ENCODE results near the gene MSANTD1. TPM values are rescaled to one million over a fixed set of nuclear protein-coding genes. Genes with fewer than 3 reads are reported as not detected.

Gene MSANTD1
- total RNA-seq, 2 experiments from 2014 or later = 0.83 to 1.0 TPM

DNA sequence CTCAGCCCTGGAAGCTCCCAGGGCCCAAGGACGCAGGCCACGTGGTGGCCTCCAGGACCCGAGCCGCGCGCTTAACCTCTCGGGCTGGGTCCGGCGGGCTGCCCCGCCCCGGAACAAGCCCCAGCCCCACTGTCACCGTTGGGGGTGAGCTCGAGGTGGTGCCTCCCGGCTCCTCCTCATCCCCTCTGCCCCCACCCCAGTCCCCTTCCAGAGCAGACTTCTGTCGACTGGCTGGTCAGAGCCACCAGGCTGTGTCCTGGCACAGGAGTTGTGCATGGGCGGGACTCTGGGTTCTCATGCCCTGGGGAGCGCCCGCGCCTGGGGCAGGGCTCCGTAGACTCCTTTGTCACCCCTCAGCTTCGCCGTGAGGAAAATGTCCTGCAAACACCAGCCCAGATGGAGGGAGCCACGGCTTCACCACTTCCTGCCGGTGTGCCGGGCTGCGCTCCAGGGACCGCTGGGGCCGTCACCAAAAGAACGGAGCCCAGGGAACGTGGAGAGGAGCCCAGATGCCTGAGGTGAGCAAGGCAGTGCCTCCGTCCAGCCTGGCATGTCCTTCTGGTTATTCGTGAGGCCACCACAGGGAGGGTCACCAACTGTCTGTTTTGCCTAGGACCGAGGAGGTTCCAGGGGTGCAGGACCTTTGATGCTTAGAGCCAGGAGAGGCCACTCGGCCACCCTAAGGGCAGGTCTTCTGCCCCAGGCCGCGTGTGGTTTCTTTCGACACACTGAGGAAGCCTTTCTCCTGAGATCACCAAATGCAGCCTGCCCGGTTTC is 36.8 kb downstream of the MSANTD1 start:
- ChIA-PET CTCF (no interaction called here), POLR2A (no interaction called here)
- H3K9me3 Mint-ChIP-seq (ENCODE audit: insufficient read depth) = no peaks in the 10 kb centered on the region
- DNase-seq (peak; percentile 20), ATAC-seq (peak; percentile 30)
- peaks cover 23% of the 10 kb centered on the region for H3K27me3 Mint-ChIP-seq (ENCODE audit: low read depth)
- H3K4me3 Mint-ChIP-seq = no peak overlapping the region
- H3K4me1 Mint-ChIP-seq (ENCODE audit: low read depth) = peaks cover 4% of the 10 kb centered on the region
- H3K36me3 Mint-ChIP-seq (ENCODE audit: low read depth) = no peaks in the 10 kb centered on the region
- H3K27ac Mint-ChIP-seq = no peak overlapping the region

DNA sequence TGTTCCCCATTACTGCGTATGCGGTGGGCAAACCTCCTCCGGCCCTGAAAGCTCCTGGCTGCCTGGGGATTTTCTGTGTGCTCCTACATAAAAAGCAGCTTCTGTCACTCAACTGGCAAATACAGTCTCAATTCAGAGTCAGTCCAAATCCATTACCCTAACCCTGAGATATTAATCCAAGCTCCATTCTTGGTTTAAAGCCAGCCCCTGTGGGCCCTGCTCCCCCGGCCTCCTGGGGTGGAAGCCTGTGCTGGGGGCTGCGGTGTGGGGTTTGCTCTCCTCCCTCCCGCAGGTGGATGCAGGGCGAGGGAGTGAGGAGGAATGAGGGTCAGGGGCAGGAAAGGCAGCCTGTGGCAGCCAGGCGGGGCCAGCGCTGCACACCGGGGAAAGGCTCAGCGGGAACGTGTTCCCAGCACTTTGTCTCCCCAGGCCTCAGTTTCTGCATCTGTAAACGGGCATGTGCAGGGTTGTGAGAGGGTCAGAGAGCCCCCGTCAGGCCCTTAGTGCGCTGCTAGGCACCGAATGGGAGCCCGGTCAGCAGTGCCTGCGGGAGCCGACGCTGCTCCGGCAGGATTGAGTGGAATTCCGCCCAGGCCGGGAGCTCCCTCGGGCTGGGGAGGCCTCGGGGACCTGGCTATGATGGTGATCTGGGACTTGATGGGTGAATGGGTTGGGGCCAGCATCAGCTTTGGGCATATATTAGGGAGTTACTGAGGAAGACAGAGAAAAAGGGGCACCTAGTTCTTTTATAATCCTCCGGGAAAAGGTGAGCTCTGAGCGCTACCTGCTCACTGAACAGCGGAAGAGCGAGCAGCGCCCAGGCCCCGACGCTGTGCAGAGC is 37.6 kb downstream of the MSANTD1 start:
- H3K4me3 Mint-ChIP-seq = no peak overlapping the region
- POLR2A ChIA-PET = no interaction called here
- DNase-seq = peak; percentile 12
- H3K27ac Mint-ChIP-seq = no peak overlapping the region
- H3K4me1 Mint-ChIP-seq (ENCODE audit: low read depth) = peaks cover 5% of the 10 kb centered on the region
- ATAC-seq = no peak
- CTCF ChIA-PET = no interaction called here
- no peaks in the 10 kb centered on the region for H3K9me3 Mint-ChIP-seq (ENCODE audit: insufficient read depth)
- peaks cover 27% of the 10 kb centered on the region for H3K27me3 Mint-ChIP-seq (ENCODE audit: low read depth)
- H3K36me3 Mint-ChIP-seq (ENCODE audit: low read depth) = no peaks in the 10 kb centered on the region

DNA sequence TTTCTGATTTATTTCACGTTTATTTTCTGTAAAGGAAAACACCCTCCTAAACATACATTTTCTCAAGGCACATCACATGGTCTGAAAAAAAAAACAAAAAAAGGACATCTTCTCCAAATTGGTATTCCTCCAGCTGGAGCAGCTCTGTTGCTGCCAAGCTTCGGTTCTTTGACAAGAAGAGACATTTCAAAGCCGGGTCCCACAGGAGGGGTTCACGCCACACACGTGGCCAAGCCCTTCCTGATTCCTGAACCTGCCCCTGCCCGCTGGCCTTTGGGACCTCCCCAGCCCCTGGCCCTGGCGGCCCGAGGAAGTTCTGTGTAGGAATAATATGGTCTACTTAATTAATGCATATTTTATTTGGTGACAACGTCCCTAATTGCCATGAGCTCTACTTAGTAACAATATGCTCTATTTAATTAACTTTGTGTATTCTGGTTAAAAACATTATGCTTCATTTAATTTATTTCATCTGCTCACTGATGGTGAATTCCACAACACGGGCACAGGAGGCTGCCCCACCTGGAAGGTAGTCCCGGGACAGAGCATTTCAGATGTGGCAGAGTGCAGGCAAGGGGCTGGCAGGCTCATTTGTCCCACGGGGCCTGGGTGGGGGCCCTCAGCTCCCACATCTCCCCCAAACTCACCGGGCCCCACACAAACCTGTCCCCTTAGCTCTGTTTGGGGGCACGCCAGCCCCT is 38.5 kb downstream of the MSANTD1 start:
- no peaks in the 10 kb centered on the region for H3K9me3 Mint-ChIP-seq (ENCODE audit: insufficient read depth)
- no peak overlapping the region for H3K4me3 Mint-ChIP-seq
- ATAC-seq (no peak), DNase-seq (no peak)
- peaks cover 27% of the 10 kb centered on the region for H3K27me3 Mint-ChIP-seq (ENCODE audit: low read depth)
- ChIA-PET CTCF (no interaction called here), POLR2A (no interaction called here)
- H3K4me1 Mint-ChIP-seq (ENCODE audit: low read depth) = peaks cover 10% of the 10 kb centered on the region
- H3K36me3 Mint-ChIP-seq (ENCODE audit: low read depth) = no peaks in the 10 kb centered on the region
- H3K27ac Mint-ChIP-seq = no peak overlapping the region

DNA sequence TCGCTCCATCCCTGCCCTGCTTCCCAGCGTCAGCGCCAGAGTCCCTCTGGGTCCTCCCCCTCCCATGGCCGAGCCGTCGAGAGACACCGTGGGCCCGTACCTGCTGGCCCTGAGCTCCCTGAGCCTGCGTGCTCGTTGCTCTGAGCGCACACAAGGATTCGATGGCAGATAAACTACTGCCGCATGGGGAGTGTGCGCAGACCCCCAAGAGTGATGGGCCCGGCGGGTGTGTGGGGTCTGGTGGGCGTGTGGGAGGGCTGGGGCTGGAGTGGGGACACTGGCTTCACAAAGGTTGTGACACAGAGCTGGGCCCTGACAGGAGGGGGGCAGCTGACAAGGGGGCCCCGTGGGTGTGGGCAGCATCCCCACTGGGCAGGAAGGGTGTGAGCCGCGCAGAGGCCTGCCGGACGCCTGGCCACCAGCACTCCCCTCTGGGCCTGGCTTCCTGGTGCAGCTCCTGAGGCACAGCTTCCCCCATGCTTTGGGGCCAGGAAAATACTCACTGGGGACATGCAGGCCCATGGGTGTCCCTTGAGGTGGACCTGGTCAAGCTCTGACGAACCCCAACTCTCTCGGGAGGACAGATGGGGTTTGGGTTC is 39.1 kb downstream of the MSANTD1 start:
- no peak overlapping the region for H3K27ac Mint-ChIP-seq
- peaks cover 10% of the 10 kb centered on the region for H3K4me1 Mint-ChIP-seq (ENCODE audit: low read depth)
- no peak overlapping the region for H3K4me3 Mint-ChIP-seq
- no peaks in the 10 kb centered on the region for H3K9me3 Mint-ChIP-seq (ENCODE audit: insufficient read depth)
- ChIA-PET POLR2A (interaction anchor here (0.8 kb wide), 1 partner anchor 135 kb away, joined by 4 read pairs; no protein-coding TSS in a partner anchor), CTCF (no interaction called here)
- no peaks in the 10 kb centered on the region for H3K36me3 Mint-ChIP-seq (ENCODE audit: low read depth)
- H3K27me3 Mint-ChIP-seq (ENCODE audit: low read depth) = peaks cover 27% of the 10 kb centered on the region
- ATAC-seq (no peak), DNase-seq (no peak)

DNA sequence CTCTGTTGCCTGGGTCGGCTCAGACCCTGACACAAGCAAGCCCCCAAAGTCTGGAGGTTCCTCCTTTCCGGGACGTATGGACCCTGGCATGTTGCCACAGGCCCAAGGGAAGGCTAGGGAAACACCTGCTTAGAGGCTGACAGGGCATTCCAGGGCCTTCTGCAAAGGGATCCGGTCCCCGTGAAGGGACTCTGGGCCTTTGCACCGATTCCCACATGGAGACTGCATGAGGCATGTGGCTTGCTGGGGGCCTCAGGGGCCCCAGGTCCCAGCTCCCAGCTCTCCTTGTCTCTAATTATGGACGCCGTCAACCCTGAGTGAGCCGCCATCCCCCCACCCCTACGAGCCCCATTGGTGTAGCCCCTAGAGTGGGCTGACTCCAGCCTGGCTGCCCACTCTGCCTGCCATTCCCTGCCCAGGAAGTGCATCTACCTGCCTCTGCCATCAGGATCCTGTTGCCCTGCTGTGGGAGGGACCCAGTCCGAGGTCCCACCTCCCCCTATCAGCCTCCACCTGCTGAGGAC is 39.7 kb downstream of the MSANTD1 start:
- POLR2A ChIA-PET = interaction anchor here (0.8 kb wide), 1 partner anchor 136 kb away, joined by 4 read pairs; no protein-coding TSS in a partner anchor
- DNase-seq = no peak
- H3K27me3 Mint-ChIP-seq (ENCODE audit: low read depth) = peaks cover 31% of the 10 kb centered on the region

DNA sequence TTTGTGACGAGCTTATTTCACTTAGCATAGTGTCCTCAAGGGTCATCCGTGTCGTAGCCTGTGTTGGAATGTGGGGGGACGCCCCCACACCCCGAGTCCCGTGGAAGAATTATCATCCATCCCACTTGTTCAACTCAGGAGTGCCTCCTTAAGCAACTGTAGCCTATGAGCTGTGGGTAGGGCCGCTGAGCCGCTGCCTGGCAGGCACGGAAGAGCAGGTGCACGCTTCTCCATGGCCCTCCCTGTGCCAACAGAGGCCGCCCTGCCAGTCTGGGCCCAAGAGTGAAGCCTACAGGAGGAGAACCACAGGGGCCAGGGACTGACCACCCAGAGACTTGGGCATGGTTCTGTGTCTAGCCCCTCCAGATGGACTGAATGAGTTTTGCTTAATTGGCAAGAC is 41.5 kb downstream of the MSANTD1 start:
- Mint-ChIP-seq H3K36me3 (ENCODE audit: low read depth) (no peaks in the 10 kb centered on the region), H3K27me3 (ENCODE audit: low read depth) (peaks cover 45% of the 10 kb centered on the region), H3K27ac (no peak overlapping the region), H3K4me1 (ENCODE audit: low read depth) (peaks cover 14% of the 10 kb centered on the region), H3K9me3 (ENCODE audit: insufficient read depth) (no peaks in the 10 kb centered on the region), H3K4me3 (no peak overlapping the region)
- ChIA-PET POLR2A (no interaction called here), CTCF (no interaction called here)
- DNase-seq = peak; percentile 11
- no peak for ATAC-seq

More for the DNA sequence above, 39.7 kb downstream of the MSANTD1 start:
- CTCF ChIA-PET = no interaction called here
- no peak overlapping the region for H3K4me3 Mint-ChIP-seq
- H3K27ac Mint-ChIP-seq = no peak overlapping the region
- no peaks in the 10 kb centered on the region for H3K9me3 Mint-ChIP-seq (ENCODE audit: insufficient read depth)
- H3K4me1 Mint-ChIP-seq (ENCODE audit: low read depth) = peaks cover 13% of the 10 kb centered on the region
- ATAC-seq = no peak
- H3K36me3 Mint-ChIP-seq (ENCODE audit: low read depth) = no peaks in the 10 kb centered on the region

DNA sequence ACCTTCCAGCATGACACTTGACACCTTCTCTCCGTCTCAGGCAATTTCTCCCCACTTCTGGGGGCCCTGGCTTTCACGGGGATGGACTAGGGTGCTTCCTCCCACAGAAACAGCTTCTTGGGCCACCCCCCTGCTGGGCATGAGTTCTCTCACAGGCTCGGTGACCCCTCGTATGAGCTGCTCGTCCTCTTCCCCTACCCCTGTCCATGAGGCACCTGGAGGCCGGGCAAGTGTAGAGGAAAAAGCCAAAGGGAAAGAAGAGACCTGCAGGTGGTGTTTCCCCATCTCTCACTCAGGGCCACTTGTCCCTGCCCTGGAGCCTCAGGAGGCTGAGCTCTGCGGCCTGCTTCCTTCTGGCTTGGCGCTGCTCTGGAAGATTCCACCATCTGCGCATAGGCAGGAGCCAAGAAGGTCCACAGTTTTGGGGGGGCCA is 41.9 kb downstream of the MSANTD1 start:
- Mint-ChIP-seq H3K36me3 (ENCODE audit: low read depth) (no peaks in the 10 kb centered on the region), H3K4me1 (ENCODE audit: low read depth) (peaks cover 11% of the 10 kb centered on the region), H3K27ac (no peak overlapping the region), H3K4me3 (no peak overlapping the region), H3K9me3 (ENCODE audit: insufficient read depth) (no peaks in the 10 kb centered on the region), H3K27me3 (ENCODE audit: low read depth) (peaks cover 49% of the 10 kb centered on the region)
- ChIA-PET CTCF (interaction anchor here (1.7 kb wide), 1 partner anchor 11 kb away, joined by 3 read pairs; no protein-coding TSS in a partner anchor), POLR2A (no interaction called here)
- no peak for ATAC-seq
- DNase-seq = peak; percentile 18

DNA sequence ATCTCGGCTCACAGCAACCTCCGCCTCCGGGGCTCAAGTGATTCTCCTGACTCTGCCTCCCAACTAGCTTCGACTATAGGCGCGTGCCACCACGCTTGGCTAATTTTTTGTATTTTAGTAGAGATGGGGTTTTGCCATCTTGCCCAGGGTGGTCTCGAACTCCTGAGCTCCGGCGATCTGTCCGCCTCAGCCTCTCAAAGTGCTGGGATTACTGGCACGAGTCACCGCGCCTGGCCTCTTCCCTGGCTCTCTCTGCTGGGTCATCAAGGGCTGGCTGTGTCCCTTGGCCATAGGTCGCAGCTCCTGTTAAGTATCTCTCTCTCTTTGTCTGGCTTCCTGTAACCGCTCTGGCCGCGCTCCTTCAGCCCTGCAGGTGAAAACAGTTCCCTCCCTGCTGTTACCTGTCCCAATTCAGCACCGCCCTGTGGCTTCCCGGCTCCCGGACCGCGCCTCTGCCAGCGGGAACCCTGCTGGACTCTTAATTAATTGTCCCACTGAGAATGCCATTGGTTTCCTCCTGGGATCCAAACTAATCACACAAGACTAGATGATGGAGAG is 42.5 kb downstream of the MSANTD1 start:
- ATAC-seq (no peak), DNase-seq (peak; percentile 23)
- POLR2A ChIA-PET = no interaction called here
- peak overlapping the region; percentile 79 for H3K4me3 Mint-ChIP-seq
- peak overlapping the region; percentile 1 for H3K27ac Mint-ChIP-seq
- H3K36me3 Mint-ChIP-seq (ENCODE audit: low read depth) = no peaks in the 10 kb centered on the region
- H3K4me1 Mint-ChIP-seq (ENCODE audit: low read depth) = peaks cover 10% of the 10 kb centered on the region
- H3K27me3 Mint-ChIP-seq (ENCODE audit: low read depth) = peaks cover 51% of the 10 kb centered on the region
- CTCF ChIA-PET = interaction anchor here (1.7 kb wide), 1 partner anchor 11 kb away, joined by 3 read pairs; no protein-coding TSS in a partner anchor
- H3K9me3 Mint-ChIP-seq (ENCODE audit: insufficient read depth) = no peaks in the 10 kb centered on the region

DNA sequence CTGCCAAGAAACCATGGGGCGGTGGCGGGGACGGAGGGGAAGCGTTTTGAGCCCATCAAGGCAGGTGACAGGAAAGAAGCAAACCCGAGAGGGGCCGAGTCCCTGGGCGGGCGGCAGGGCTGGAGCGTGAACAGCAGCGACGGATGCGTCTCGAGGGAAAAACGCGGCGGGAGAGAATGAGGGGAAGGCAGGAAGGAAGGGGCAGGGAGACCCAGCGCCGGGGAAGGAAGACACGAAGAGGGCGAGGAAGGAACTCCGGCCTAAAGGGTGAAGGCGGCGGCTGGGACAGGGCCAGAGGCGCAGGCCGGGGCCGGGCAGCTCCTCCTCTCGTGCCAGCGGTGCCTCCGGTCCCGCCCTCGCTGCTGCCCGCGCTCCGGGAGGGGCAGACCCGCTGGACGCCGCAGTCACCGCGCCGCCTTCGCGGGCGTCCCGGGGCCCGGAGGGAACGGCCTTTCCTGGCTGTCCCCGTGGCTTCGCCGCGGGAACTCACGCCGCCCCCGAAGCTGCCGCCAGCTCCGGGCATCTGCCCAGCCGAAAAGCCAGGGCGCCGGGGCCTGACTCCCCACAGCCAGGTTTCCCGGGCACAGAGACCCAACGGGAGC is 43.1 kb downstream of the MSANTD1 start:
- H3K27ac Mint-ChIP-seq = peak overlapping the region; percentile 1
- ChIA-PET POLR2A (no interaction called here), CTCF (interaction anchor here (1.2 to 1.7 kb wide), 2 partner anchors 12 to 100 kb away, joined by 3 read pairs; no protein-coding TSS in a partner anchor)
- peaks cover 10% of the 10 kb centered on the region for H3K4me1 Mint-ChIP-seq (ENCODE audit: low read depth)
- DNase-seq (peak; percentile 28), ATAC-seq (peak; percentile 34)
- H3K36me3 Mint-ChIP-seq (ENCODE audit: low read depth) = no peaks in the 10 kb centered on the region
- no peaks in the 10 kb centered on the region for H3K9me3 Mint-ChIP-seq (ENCODE audit: insufficient read depth)
- peaks cover 54% of the 10 kb centered on the region for H3K27me3 Mint-ChIP-seq (ENCODE audit: low read depth)
- H3K4me3 Mint-ChIP-seq = peak overlapping the region; percentile 79

DNA sequence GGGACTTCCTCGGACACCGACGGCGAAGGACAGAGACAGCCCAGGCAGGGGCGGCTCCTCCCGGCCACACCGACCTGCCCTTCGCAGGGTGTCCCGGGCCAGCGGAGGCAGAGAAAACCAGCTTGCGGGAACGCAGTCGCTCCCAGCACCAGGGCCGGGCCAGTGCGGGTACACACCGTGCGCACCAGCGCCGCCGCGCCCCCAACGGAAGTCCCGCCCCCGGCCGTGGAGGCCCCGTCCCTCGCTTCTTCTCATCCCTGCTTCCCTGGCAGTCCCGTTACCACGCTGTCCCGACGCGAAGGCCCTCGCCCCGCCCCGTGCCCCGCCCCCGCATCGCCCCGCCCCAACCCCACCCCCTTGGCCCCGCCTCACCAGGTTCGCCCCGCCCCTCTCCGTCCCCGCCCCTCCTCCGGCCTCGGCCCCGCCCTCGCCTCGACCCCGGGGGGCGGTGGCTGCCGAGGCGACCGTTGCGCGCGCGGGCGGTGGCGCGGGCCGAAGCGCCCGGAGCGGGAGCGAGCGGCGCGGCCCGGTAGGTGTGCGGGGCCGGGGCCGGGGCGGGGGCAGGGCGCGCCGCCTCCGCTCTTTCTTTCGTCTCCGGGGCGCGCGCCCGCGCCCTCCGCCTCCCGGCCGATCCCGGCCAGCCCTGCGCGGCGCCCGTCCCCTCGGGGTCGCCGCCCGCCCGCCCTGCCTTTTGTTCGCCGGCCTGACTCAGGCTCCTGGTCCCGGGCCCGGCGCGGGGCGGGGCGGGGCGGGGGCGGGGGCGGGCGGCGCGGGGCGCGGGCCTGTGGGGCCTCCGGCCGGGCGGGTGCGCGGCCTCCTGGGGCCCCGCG is 43.8 kb downstream of the MSANTD1 start, which contains the start of gene RGS12:
RGS12 (plus strand) TSS at position 451 of the 830 bp plus-strand sequence. CDS start 23,150 bp downstream, outside the sequence.
- peak; percentile 92 for ATAC-seq
- Mint-ChIP-seq H3K4me3 (peak within 1 kb of the TSS; percentile 79), H3K27me3 (ENCODE audit: low read depth) (peaks cover 60% of the 10 kb centered on the region), H3K36me3 (ENCODE audit: low read depth) (no peaks in the 10 kb centered on the region), H3K4me1 (ENCODE audit: low read depth) (peaks cover 10% of the 10 kb centered on the region), H3K27ac (peak within 1 kb of the TSS; percentile 1), H3K9me3 (ENCODE audit: insufficient read depth) (no peaks in the 10 kb centered on the region)
- DNase-seq = peak; percentile 81
- POLR2A ChIA-PET = interaction anchor here (1.3 to 1.6 kb wide), 2 partner anchors 11 to 91 kb away, joined by 3 to 4 read pairs; no protein-coding TSS in a partner anchor
- CTCF ChIA-PET = interaction anchor here (1.2 to 1.7 kb wide), 2 partner anchors 13 to 101 kb away, joined by 3 read pairs; no protein-coding TSS in a partner anchor
